Neural progenitor cell (in vitro differentiated cells): ENCODE data around the gene ART5. TPM values are rescaled to one million over a fixed set of nuclear protein-coding genes. Genes with fewer than 3 reads are reported as not detected.

ENCODE experiments used
- DNase-seq: peaks from one replicate; pipeline ENCODE4 v3.0.0-alpha.2; 2016; ENCODE audit warnings: low spot score
- H2AFZ ChIP-seq: fragments of 200-600 bp; sonication (generic); replicated peaks from 2 replicates; pipeline ENCODE4 v1.6.1; 2016; ENCODE audit warnings: antibody characterized with exemption
- H3F3A ChIP-seq: fragments of 200-600 bp; sonication (generic); 2 replicates; pipeline ENCODE4 v1.6.1; 2016; ENCODE audit warnings: antibody characterized with exemption, low read depth
- H3K27ac ChIP-seq: fragments of 200-600 bp; sonication (generic); 2 replicates; pipeline ENCODE4 v1.5.1; 2016; ENCODE audit warnings: mild to moderate bottlenecking
- H3K27me3 ChIP-seq: fragments of 200-600 bp; sonication (generic); 2 replicates; pipeline ENCODE4 v1.6.1; 2016; ENCODE audit warnings: mild to moderate bottlenecking, moderate library complexity
- H3K36me3 ChIP-seq: fragments of 200-600 bp; sonication (generic); 2 replicates; pipeline ENCODE4 v1.5.1; 2016
- H3K4me1 ChIP-seq: fragments of 200-600 bp; sonication (generic); 2 replicates; pipeline ENCODE4 v1.6.1; 2016; ENCODE audit warnings: mixed run types
- H3K4me2 ChIP-seq: fragments of 200-600 bp; sonication (generic); 2 replicates; pipeline ENCODE4 v1.6.1; 2016
- H3K4me3 ChIP-seq: fragments of 200-600 bp; sonication (generic); 2 replicates; pipeline ENCODE4 v1.5.1; 2016
- H3K79me2 ChIP-seq: fragments of 200-600 bp; sonication (generic); 2 replicates; pipeline ENCODE4 v1.6.1; 2016; ENCODE audit warnings: low read depth
- H3K9ac ChIP-seq: fragments of 200-600 bp; sonication (generic); 2 replicates; pipeline ENCODE4 v1.6.1; 2016
- H3K9me3 ChIP-seq: fragments of 200-600 bp; sonication (generic); 2 replicates; pipeline ENCODE4 v1.5.1; 2016; ENCODE audit warnings: low read depth
- H4K20me1 ChIP-seq: fragments of 200-600 bp; sonication (generic); 2 replicates; pipeline ENCODE4 v1.6.1; 2016; ENCODE audit warnings: low read depth
- H3K27ac Mint-ChIP-seq: 3 replicates; pipeline ENCODE4 v1.8.0; 2021; ENCODE audit warnings: mixed read lengths
- H3K27me3 Mint-ChIP-seq: 2 replicates; pipeline ENCODE4 v1.8.0; 2022; ENCODE audit warnings: low read depth, mild to moderate bottlenecking, inconsistent platforms, moderate library complexity, mixed read lengths; ENCODE audit not compliant: insufficient read depth
- H3K36me3 Mint-ChIP-seq: 3 replicates; pipeline ENCODE4 v1.8.0; 2021; ENCODE audit warnings: mixed read lengths
- H3K4me1 Mint-ChIP-seq: 3 replicates; pipeline ENCODE4 v1.8.0; 2021; ENCODE audit warnings: mixed read lengths
- H3K4me3 Mint-ChIP-seq: 3 replicates; pipeline ENCODE4 v1.8.0; 2021; ENCODE audit warnings: mild to moderate bottlenecking, moderate library complexity, mixed read lengths
- H3K9me3 Mint-ChIP-seq: 3 replicates; pipeline ENCODE4 v1.8.0; 2020; ENCODE audit warnings: mixed read lengths
- EZH2 ChIP-seq: fragments of 200-600 bp; sonication (generic); IDR thresholded peaks from 2 replicates; pipeline ENCODE4 v1.6.1; 2017; ENCODE audit warnings: antibody characterized with exemption, mild to moderate bottlenecking, moderate library complexity
- EZH2phosphoT487 ChIP-seq: fragments of 200-600 bp; sonication (generic); IDR thresholded peaks from 2 replicates; pipeline ENCODE4 v1.6.1; 2017; ENCODE audit warnings: antibody characterized with exemption
- total RNA-seq: library from RNA; depleted of rRNA; stranded (reverse); fragments of >200 nt; gene quantifications from 2 replicates; pipeline ENCODE4 v1.2.3, GENCODE V29; 2015; ENCODE audit warnings: low replicate concordance
- TF ChIP-seq, protein P1 (sequence below): fragments of 200-600 bp; sonication (generic); IDR thresholded peaks from 2 replicates; pipeline ENCODE4 v1.5.1; 2017; ENCODE audit warnings: antibody characterized with exemption, mild to moderate bottlenecking

ART5 gene
- total RNA-seq, 1 donor from 2014 or later = 8.5 TPM

DNA sequence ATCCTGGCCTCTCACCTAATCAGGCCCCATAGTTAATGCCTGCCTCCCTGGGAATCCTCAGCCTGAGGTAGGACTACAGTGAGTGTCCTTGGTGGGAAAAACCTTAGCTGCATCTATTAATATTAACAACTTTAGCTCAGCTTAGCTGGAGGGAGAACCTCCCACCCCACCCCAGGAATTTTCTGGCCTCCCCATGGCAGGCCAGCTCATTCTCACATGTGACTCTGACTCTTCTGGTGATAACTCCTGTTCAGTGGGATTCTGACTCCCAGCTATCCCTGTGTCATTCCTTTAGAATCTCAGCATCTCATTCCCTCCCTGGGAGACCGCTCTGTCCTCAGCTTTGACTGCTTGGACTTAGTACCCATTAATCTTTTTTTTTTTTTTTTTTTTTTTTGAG, 14.5 kb downstream of the ART5 start:
- Histone ChIP-seq H3K4me1 (no peaks in the 10 kb centered on the region), H3K9me3 (no peaks in the 10 kb centered on the region), H3K4me3 (no peak overlapping the region), H3K79me2 (no peaks in the 10 kb centered on the region), H3K27ac (no peak overlapping the region), H3K36me3 (no peaks in the 10 kb centered on the region), H2AFZ (no peak overlapping the region), H3K9ac (no peak overlapping the region), H4K20me1 (no peaks in the 10 kb centered on the region), H3K27me3 (no peaks in the 10 kb centered on the region), H3K4me2 (no peak overlapping the region), H3F3A (no peaks in the 10 kb centered on the region)
- peaks cover 3% of the 10 kb centered on the region for H3K27me3 Mint-ChIP-seq
- no peaks in the 10 kb centered on the region for H3K9me3 Mint-ChIP-seq
- H3K27ac Mint-ChIP-seq = no peak overlapping the region
- no peaks in the 10 kb centered on the region for H3K36me3 Mint-ChIP-seq
- no peaks in the 10 kb centered on the region for H3K4me1 Mint-ChIP-seq
- no peak for DNase-seq
- no peak overlapping the region for H3K4me3 Mint-ChIP-seq
- TF ChIP-seq EZH2 = no peak
- TF ChIP-seq EZH2phosphoT487 = no peak
- TF ChIP-seq, protein P1, sequence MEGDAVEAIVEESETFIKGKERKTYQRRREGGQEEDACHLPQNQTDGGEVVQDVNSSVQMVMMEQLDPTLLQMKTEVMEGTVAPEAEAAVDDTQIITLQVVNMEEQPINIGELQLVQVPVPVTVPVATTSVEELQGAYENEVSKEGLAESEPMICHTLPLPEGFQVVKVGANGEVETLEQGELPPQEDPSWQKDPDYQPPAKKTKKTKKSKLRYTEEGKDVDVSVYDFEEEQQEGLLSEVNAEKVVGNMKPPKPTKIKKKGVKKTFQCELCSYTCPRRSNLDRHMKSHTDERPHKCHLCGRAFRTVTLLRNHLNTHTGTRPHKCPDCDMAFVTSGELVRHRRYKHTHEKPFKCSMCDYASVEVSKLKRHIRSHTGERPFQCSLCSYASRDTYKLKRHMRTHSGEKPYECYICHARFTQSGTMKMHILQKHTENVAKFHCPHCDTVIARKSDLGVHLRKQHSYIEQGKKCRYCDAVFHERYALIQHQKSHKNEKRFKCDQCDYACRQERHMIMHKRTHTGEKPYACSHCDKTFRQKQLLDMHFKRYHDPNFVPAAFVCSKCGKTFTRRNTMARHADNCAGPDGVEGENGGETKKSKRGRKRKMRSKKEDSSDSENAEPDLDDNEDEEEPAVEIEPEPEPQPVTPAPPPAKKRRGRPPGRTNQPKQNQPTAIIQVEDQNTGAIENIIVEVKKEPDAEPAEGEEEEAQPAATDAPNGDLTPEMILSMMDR = no peak

GRCh38 chr11:3626250-3626960, 15.4 kb downstream of the ART5 start:
- H3K27ac Mint-ChIP-seq = no peak overlapping the region
- Histone ChIP-seq H3K27me3 (no peaks in the 10 kb centered on the region), H3K4me3 (no peak overlapping the region), H3K9me3 (no peaks in the 10 kb centered on the region), H3K4me2 (no peak overlapping the region), H3K79me2 (no peaks in the 10 kb centered on the region), H3K4me1 (no peaks in the 10 kb centered on the region), H2AFZ (no peak overlapping the region), H3K36me3 (no peaks in the 10 kb centered on the region), H3F3A (no peaks in the 10 kb centered on the region), H4K20me1 (no peaks in the 10 kb centered on the region), H3K27ac (no peak overlapping the region), H3K9ac (no peak overlapping the region)
- H3K4me3 Mint-ChIP-seq = no peak overlapping the region
- no peaks in the 10 kb centered on the region for H3K9me3 Mint-ChIP-seq
- no peaks in the 10 kb centered on the region for H3K4me1 Mint-ChIP-seq
- H3K36me3 Mint-ChIP-seq = no peaks in the 10 kb centered on the region
- peaks cover 4% of the 10 kb centered on the region for H3K27me3 Mint-ChIP-seq
- TF ChIP-seq EZH2phosphoT487 = no peak
- TF ChIP-seq EZH2 = no peak
- TF ChIP-seq, protein P1 = no peak
- no peak for DNase-seq

DNA sequence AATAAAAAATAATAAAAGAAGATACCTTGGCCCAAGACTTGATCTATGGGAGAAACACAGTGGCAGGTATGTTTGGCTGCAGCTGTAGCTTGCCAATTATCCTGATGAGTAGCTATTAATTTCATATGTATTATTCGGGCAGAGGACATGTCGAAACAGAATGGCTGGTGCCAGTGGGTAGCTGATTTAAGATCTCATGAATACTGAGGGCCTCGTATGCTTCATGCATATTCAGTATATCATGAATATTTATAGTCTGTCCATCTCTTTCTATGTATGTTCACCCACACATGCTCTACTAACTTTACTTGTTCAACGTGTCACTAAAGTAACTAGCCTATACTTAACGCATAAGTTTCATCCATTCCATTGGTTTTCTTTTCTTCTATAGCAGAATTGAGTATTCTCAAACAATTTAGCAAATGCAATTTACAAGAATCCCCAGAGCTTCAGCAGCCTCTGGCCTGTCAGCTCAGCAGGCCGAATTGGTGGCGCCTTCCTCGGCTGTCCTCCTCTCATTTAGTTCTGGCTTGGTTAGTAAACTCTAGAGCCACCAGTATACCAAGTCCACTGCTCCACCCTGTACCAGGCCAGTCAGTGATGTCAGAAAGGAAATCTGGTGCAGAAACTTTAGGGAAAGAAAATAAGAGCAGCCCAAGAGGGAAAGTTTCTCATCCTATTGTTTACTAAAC, 17.9 kb downstream of the ART5 start:
- H2AFZ ChIP-seq = no peak overlapping the region
- no peaks in the 10 kb centered on the region for H3F3A ChIP-seq
- H3K27me3 ChIP-seq = no peaks in the 10 kb centered on the region
- Mint-ChIP-seq H3K36me3 (no peaks in the 10 kb centered on the region), H3K9me3 (no peaks in the 10 kb centered on the region), H3K27ac (no peak overlapping the region), H3K4me3 (no peak overlapping the region), H3K27me3 (peaks cover 4% of the 10 kb centered on the region), H3K4me1 (no peaks in the 10 kb centered on the region)
- no peak for TF ChIP-seq EZH2
- TF ChIP-seq, protein P1 = no peak
- no peak for TF ChIP-seq EZH2phosphoT487
- no peak for DNase-seq
- H3K36me3 ChIP-seq = no peaks in the 10 kb centered on the region
- H3K4me1 ChIP-seq = no peaks in the 10 kb centered on the region
- H3K9me3 ChIP-seq = no peaks in the 10 kb centered on the region
- no peak overlapping the region for H3K4me3 ChIP-seq
- H4K20me1 ChIP-seq = no peaks in the 10 kb centered on the region
- H3K9ac ChIP-seq = no peak overlapping the region
- no peak overlapping the region for H3K27ac ChIP-seq
- no peaks in the 10 kb centered on the region for H3K79me2 ChIP-seq
- H3K4me2 ChIP-seq = no peak overlapping the region
